Panc1 (cell line): ENCODE measurements around the gene FER1L5. TPM values are rescaled to one million over a fixed set of nuclear protein-coding genes. Genes with fewer than 3 reads are reported as not detected.

Experiments used
- ATAC-seq: fragments of 200-7000 bp; cut with Tn5 transposase; 2 replicates; pipeline ENCODE4 v1.9.1; 2020; ENCODE audit warnings: mild to moderate bottlenecking, moderate library complexity
- BruUV-seq: library from RNA; stranded (reverse); fragments of 400-500 nt; replicated peaks from 2 replicates; lab custom pipeline; 2021; lab: Mats Ljungman, UMichigan
- CTCF ChIA-PET: fragments of 300-600 bp; sonication (Branson Sonifier 250); formaldehyde crosslinking; loops from one replicate; lab custom pipeline; 2022; ENCODE audit warnings: antibody characterized with exemption; lab: Charles Lee
- POLR2A ChIA-PET: fragments of 300-600 bp; sonication (Branson Sonifier 250); formaldehyde crosslinking; loops from one replicate; lab custom pipeline; 2022; ENCODE audit warnings: antibody characterized with exemption; lab: Charles Lee
- DNase-seq: peaks from one replicate; pipeline ENCODE4 v3.0.0-alpha.2; 2010; ENCODE audit warnings: low read depth, low spot score
- H3K27ac ChIP-seq: 2 replicates; pipeline ENCODE4 v1.5.1; 2011; ENCODE audit warnings: mild to moderate bottlenecking, low read length, inconsistent platforms
- H3K27me3 ChIP-seq: fragments of 200-500 bp; sonication (Bioruptor generic); 2 replicates; pipeline ENCODE4 v1.6.0; 2014; ENCODE audit warnings: low read length, inconsistent platforms; ENCODE audit not compliant: control insufficient read depth, insufficient read depth
- H3K36me3 ChIP-seq: fragments of 200-500 bp; sonication (Bioruptor generic); 2 replicates; pipeline ENCODE4 v1.5.1; 2014; ENCODE audit warnings: inconsistent platforms, mild to moderate bottlenecking, low read length, moderate library complexity; ENCODE audit not compliant: control insufficient read depth, insufficient read depth
- H3K4me1 ChIP-seq: 2 replicates; pipeline ENCODE4 v1.5.1; 2011; ENCODE audit warnings: inconsistent platforms, mild to moderate bottlenecking, low read length, moderate library complexity; ENCODE audit not compliant: control insufficient read depth, insufficient read depth
- H3K4me3 ChIP-seq, 2 experiments: 2 replicates each; pipeline ENCODE4 v1.5.1; 2011 to 2012; ENCODE audit warnings: low read depth in 2 of 2, low read length in 2 of 2, mild to moderate bottlenecking in 2 of 2, inconsistent platforms in 1 of 2, moderate library complexity in 1 of 2
- H3K9me3 ChIP-seq: fragments of 200-500 bp; sonication (Bioruptor generic); 2 replicates; pipeline ENCODE4 v1.5.1; 2014; ENCODE audit warnings: low read depth, mild to moderate bottlenecking, inconsistent platforms, low read length, moderate library complexity; ENCODE audit not compliant: control insufficient read depth, insufficient read depth
- POLR2AphosphoS5 ChIP-seq: IDR thresholded peaks from 2 replicates; pipeline ENCODE4 v1.6.1; 2012; ENCODE audit warnings: mild to moderate bottlenecking, low read depth, low read length, moderate library complexity
- SIN3A ChIP-seq: IDR thresholded peaks from 2 replicates; pipeline ENCODE4 v1.6.1; 2012; ENCODE audit warnings: low read depth, mild to moderate bottlenecking, low read length, moderate library complexity, borderline replicate concordance; ENCODE audit not compliant: insufficient read depth
- TCF7L2 ChIP-seq: IDR thresholded peaks from 2 replicates; pipeline ENCODE4 v1.6.1; 2011; ENCODE audit warnings: mild to moderate bottlenecking, low read depth, low read length, inconsistent platforms
- in situ Hi-C: cut with HindIII; loops from 2 replicates; pipeline ENCODE4 v1.10.0; 2016; ENCODE audit warnings: low sequenced_read_pairs, low pct_unique_long_range_greater_than_20kb
- intact Hi-C: fragments of 100-400 bp; cut with micrococcal nuclease; formaldehyde crosslinking; loops from one replicate; pipeline ENCODE4 v1.10.0; 2022; ENCODE audit not compliant: unreplicated experiment
- total RNA-seq: library from RNA; stranded (reverse); gene quantifications from one replicate; pipeline ENCODE4 v1.2.1, GENCODE V29; 2021; ENCODE audit not compliant: unreplicated experiment
- TF ChIP-seq, protein P1 (sequence below), 2 experiments: IDR thresholded peaks; 2 replicates each; pipeline ENCODE4 v1.6.1; 2011 to 2012; ENCODE audit warnings: low read depth in 2 of 2, control low read depth in 1 of 2, low read length in 1 of 2, mild to moderate bottlenecking in 1 of 2, moderate library complexity in 1 of 2; ENCODE audit not compliant: insufficient read depth in 1 of 2
- TF ChIP-seq, protein P2 (sequence below): fragments of 450-650 bp; IDR thresholded peaks from 2 replicates; pipeline ENCODE4 v1.5.1; 2017; ENCODE audit warnings: mild to moderate bottlenecking

Gene FER1L5
- total RNA-seq, 1 experiment from 2014 or later: not detected

DNA sequence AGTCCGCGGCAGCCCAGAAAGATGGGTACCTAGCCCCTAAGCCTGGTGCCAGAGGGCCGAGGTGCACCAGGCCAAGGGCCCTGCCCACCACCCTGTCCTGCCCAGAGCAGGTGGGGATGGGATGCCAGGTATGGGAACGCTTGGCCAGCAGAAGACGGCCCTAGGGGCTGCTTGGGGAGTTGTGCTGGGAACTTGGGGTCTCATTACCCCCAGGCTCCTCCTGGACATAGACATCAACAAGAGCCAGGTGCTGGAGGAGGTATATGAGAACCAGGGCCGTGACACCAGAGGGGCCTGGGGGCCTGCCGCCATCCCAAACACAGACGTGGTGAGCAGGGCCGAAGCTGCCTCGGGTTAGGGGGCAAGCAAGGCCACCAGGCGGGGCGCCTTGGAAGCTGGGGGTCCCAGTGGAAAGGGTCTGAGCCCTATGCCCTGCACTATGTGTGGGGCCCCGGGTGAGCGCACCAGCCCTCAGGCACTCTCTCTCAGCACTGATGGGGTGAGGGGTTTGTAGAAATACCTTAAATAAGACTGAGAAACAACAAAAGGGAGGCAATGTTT lies 46.9 kb downstream of the FER1L5 start:
- Histone ChIP-seq H3K4me1 (peaks cover 2% of the 10 kb centered on the region; the same call in 1 of the 2 replicates), H3K4me3 (no peak overlapping the region), H3K27me3 (no peaks in the 10 kb centered on the region), H3K27ac (no peak overlapping the region), H3K9me3 (no peaks in the 10 kb centered on the region), H3K36me3 (no peaks in the 10 kb centered on the region)
- DNase-seq (no peak), ATAC-seq (no peak)
- BruUV-seq: no TSS peak
- TF ChIP-seq SIN3A: no peak
- TF ChIP-seq, protein P1, sequence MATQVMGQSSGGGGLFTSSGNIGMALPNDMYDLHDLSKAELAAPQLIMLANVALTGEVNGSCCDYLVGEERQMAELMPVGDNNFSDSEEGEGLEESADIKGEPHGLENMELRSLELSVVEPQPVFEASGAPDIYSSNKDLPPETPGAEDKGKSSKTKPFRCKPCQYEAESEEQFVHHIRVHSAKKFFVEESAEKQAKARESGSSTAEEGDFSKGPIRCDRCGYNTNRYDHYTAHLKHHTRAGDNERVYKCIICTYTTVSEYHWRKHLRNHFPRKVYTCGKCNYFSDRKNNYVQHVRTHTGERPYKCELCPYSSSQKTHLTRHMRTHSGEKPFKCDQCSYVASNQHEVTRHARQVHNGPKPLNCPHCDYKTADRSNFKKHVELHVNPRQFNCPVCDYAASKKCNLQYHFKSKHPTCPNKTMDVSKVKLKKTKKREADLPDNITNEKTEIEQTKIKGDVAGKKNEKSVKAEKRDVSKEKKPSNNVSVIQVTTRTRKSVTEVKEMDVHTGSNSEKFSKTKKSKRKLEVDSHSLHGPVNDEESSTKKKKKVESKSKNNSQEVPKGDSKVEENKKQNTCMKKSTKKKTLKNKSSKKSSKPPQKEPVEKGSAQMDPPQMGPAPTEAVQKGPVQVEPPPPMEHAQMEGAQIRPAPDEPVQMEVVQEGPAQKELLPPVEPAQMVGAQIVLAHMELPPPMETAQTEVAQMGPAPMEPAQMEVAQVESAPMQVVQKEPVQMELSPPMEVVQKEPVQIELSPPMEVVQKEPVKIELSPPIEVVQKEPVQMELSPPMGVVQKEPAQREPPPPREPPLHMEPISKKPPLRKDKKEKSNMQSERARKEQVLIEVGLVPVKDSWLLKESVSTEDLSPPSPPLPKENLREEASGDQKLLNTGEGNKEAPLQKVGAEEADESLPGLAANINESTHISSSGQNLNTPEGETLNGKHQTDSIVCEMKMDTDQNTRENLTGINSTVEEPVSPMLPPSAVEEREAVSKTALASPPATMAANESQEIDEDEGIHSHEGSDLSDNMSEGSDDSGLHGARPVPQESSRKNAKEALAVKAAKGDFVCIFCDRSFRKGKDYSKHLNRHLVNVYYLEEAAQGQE (IDR thresholded peaks at IDR 0.05; ENCODE audit: insufficient read depth in 1 of 2, low read depth in 2 of 2, low read length in 1 of 2): no peak
- TF ChIP-seq, protein P2, sequence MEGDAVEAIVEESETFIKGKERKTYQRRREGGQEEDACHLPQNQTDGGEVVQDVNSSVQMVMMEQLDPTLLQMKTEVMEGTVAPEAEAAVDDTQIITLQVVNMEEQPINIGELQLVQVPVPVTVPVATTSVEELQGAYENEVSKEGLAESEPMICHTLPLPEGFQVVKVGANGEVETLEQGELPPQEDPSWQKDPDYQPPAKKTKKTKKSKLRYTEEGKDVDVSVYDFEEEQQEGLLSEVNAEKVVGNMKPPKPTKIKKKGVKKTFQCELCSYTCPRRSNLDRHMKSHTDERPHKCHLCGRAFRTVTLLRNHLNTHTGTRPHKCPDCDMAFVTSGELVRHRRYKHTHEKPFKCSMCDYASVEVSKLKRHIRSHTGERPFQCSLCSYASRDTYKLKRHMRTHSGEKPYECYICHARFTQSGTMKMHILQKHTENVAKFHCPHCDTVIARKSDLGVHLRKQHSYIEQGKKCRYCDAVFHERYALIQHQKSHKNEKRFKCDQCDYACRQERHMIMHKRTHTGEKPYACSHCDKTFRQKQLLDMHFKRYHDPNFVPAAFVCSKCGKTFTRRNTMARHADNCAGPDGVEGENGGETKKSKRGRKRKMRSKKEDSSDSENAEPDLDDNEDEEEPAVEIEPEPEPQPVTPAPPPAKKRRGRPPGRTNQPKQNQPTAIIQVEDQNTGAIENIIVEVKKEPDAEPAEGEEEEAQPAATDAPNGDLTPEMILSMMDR: no peak
- no peak for TF ChIP-seq POLR2AphosphoS5
- TF ChIP-seq TCF7L2: no peak
- in situ Hi-C loops: no loop called here
- POLR2A ChIA-PET: no interaction called here
- CTCF ChIA-PET: no interaction called here
- intact Hi-C loops: no loop called here

DNA sequence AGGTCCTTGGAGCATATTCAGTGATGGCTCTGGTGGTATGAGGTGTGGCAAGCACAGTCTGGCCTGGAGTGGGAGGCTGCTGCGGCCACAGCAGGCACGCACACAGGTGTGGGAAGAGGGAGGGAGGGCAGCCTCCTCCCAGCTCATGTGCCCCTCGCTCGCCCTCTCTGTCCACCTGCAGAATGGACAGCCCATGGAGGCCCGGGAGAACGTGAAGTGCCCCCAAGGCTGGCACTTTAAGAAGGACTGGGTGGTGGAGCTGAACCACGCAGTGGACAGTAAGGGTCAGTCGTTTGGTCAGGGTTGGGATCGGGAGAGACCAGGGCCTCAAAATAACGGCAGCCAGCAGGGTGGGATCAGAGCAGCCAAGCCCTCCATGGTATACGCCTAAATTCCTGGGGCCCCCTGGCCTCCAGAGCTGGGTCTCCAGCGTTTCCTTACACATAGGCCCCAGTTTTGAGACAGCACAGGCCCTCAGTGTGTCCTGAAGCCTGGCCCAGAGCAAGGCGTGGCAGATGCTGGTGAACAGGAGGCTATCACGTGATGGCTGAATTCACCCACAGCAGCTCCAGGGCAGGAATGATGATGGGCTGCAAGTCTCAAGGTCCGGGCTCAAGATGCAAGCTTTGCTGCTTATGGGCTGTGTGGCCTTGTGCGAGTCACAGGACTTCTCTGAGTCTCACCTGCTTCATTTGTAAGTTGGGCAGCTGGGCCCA lies 47.9 kb downstream of the FER1L5 start:
- Histone ChIP-seq H3K27ac (no peak overlapping the region), H3K27me3 (no peaks in the 10 kb centered on the region), H3K4me3 (no peak overlapping the region), H3K36me3 (no peaks in the 10 kb centered on the region), H3K4me1 (no peaks in the 10 kb centered on the region; the same call in 1 of the 2 replicates), H3K9me3 (no peaks in the 10 kb centered on the region)
- no peak for ATAC-seq
- no TSS peak for BruUV-seq
- DNase-seq: no peak
- POLR2A ChIA-PET: no interaction called here
- CTCF ChIA-PET: interaction anchor here (0.6 kb wide), 1 partner anchor 13 kb away, joined by 6 read pairs; no protein-coding TSS in a partner anchor
- TF ChIP-seq SIN3A (no peak), TCF7L2 (no peak), POLR2AphosphoS5 (no peak)
- TF ChIP-seq, protein P2: no peak
- TF ChIP-seq, protein P1 (IDR thresholded peaks at IDR 0.05; ENCODE audit: insufficient read depth in 1 of 2, low read depth in 2 of 2, low read length in 1 of 2): no peak
- in situ Hi-C loops (no loop called here), intact Hi-C loops (no loop called here)
